Right lobe of liver (tissue), 6 donors: Measurements from ENCODE around the gene SLC29A1. TPM values are rescaled to one million over a fixed set of nuclear protein-coding genes. Genes with fewer than 3 reads are reported as not detected.
"Not testable (repeated sequence)": the region's sequence is repeated elsewhere in the genome, so short reads cannot be mapped to it uniquely, and the experiment has no call there.

ENCODE experiments used
- ATAC-seq, 4 donors: fragments of 200-7000 bp; cut with Tn5 transposase; one replicate each; pipeline ENCODE4 v1.9.1; 2020; ENCODE audit warnings: mild to moderate bottlenecking in 4 of 4, moderate library complexity in 4 of 4
- DNase-seq, 3 donors: peaks; one replicate each; pipeline ENCODE4 v3.0.0-alpha.2; 2020
- H3K27ac ChIP-seq, 3 donors: fragments of 200-600 bp; one replicate each; pipeline ENCODE4 v1.8.0; 2022
- H3K27me3 ChIP-seq, 2 donors: fragments of 200-600 bp; one replicate each; pipeline ENCODE4 v1.8.0; 2022
- H3K36me3 ChIP-seq, 4 donors: fragments of 200-600 bp; sonication (generic) in 1 of 4; one replicate each; pipeline versions ENCODE4 v1.5.1 to v1.8.0; 2017 to 2022; ENCODE audit warnings: control low read depth in 1 of 4
- H3K4me1 ChIP-seq, 4 donors: fragments of 200-600 bp; sonication (generic) in 1 of 4; one replicate each; pipeline versions ENCODE4 v1.5.1 to v1.8.0; 2017 to 2022; ENCODE audit warnings: control low read depth in 1 of 4
- H3K4me3 ChIP-seq, 3 donors: fragments of 200-600 bp; one replicate each; pipeline ENCODE4 v1.8.0; 2022
- H3K9me3 ChIP-seq, 4 donors: fragments of 200-600 bp; sonication (generic) in 1 of 4; one replicate each; pipeline versions ENCODE4 v1.5.1 to v1.8.0; 2017 to 2022; ENCODE audit warnings: control low read depth in 1 of 4
- POLR2A ChIP-seq: fragments of 450-650 bp; IDR thresholded peaks from one replicate; pipeline ENCODE4 v1.6.1; 2017; ENCODE audit warnings: antibody characterized with exemption, mild to moderate bottlenecking
- WGBS: methylation state at CpG from one replicate; pipeline ENCODE4 v1.1.6; 2018; ENCODE audit warnings: low coverage, low lambda C conversion rate; ENCODE audit not compliant: insufficient coverage; ENCODE audit errors: missing lambda C conversion rate; 5-methylcytosine and 5-hydroxymethylcytosine counted together
- intact Hi-C, 2 donors: fragments of 100-400 bp; cut with DNase I; formaldehyde crosslinking; loops; one replicate each; pipeline versions ENCODE4 v1.11.2 to v1.14.1; 2022
- total RNA-seq, 6 experiments: library from RNA; depleted of rRNA in 2 of 6; stranded (reverse); fragments of >200 nt in 2 of 6; fragmentation: NEBNext Ultra II Directional in 3 of 6; extraction: Animal tissue kit (Norgen Biotek cat#: 25700) in 3 of 6; gene quantifications; one replicate each; pipeline versions ENCODE4 v1.1.0 to v1.2.4, GENCODE V29; 2016 to 2023
- TF ChIP-seq, protein P1 (sequence below), 4 donors: fragments of 200-600 bp in 3 of 4; fragments of 450-650 bp in 1 of 4; IDR thresholded peaks; one replicate each; pipeline versions ENCODE4 v1.5.1 to v1.8.0; 2016 to 2022; ENCODE audit warnings: antibody characterized with exemption in 4 of 4, mild to moderate bottlenecking in 2 of 4
- donor health status: DM: no; HTN: yes; CAD: no.
- donor health status: DM: no; HTN: no; CAD: no.
- donor health status: DM: no; HTN: no; CAD: no.
- donor health status: DM: no; HTN: yes; CAD: no.
- donor health status: DM: no; HTN: yes; CAD: no.

SLC29A1 gene
- total RNA-seq, 6 experiments from 2014 or later: 27.4 to 51.3 (median 31.4) TPM

DNA sequence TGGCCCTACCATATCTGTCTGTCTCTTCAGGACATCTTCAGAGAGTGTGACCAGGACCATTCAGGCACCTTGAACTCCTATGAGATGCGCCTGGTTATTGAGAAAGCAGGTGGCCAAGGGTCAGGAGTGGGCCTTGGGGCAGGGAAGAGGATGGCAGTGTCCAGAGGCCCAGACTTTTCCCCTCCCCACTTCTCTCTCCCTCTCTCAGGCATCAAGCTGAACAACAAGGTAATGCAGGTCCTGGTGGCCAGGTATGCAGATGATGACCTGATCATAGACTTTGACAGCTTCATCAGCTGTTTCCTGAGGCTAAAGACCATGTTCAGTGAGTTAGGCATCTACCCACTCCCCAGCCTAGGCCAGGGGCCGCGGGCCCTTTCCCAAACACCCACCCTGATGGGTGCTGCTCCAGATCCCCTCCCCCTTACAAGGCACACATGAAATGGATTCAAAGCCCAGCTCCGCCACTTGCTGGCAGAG, 40.4 kb upstream of the SLC29A1 start:
- Histone ChIP-seq H3K36me3 (no peaks in the 10 kb centered on the region), H3K27me3 (no peaks in the 10 kb centered on the region), H3K4me3 (no peak overlapping the region), H3K27ac (no peak overlapping the region), H3K4me1 (no peaks in the 10 kb centered on the region), H3K9me3 (no peaks in the 10 kb centered on the region)
- TF ChIP-seq, protein P1, sequence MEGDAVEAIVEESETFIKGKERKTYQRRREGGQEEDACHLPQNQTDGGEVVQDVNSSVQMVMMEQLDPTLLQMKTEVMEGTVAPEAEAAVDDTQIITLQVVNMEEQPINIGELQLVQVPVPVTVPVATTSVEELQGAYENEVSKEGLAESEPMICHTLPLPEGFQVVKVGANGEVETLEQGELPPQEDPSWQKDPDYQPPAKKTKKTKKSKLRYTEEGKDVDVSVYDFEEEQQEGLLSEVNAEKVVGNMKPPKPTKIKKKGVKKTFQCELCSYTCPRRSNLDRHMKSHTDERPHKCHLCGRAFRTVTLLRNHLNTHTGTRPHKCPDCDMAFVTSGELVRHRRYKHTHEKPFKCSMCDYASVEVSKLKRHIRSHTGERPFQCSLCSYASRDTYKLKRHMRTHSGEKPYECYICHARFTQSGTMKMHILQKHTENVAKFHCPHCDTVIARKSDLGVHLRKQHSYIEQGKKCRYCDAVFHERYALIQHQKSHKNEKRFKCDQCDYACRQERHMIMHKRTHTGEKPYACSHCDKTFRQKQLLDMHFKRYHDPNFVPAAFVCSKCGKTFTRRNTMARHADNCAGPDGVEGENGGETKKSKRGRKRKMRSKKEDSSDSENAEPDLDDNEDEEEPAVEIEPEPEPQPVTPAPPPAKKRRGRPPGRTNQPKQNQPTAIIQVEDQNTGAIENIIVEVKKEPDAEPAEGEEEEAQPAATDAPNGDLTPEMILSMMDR (IDR thresholded peaks at IDR 0.05): no peak
- no peak for TF ChIP-seq POLR2A
- intact Hi-C loops: no loop called here
- WGBS: no CpG with 5 or more reads among the region's 4 CpGs
- DNase-seq: no peak
- ATAC-seq: no peak

DNA sequence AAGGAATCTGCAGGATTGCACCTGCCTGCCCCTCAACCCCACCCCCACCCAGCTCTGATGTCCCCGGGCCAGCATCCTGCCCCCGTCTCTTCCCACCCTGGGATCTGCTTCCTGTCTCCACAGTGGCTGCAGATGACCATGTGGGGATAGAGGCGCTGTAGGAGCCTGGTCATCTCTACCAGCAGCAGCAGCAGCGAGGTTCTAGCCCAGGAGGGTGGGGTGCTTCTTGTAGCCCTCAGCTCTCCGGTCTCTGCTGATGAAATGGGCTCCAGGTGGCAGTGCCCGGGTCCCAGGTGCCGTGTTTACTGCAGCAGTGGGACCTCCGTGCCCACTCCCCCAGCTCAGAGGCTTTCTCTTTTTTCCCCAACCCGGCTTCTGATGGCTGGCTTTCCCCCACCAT, 39.6 kb upstream of the SLC29A1 start:
- Histone ChIP-seq H3K36me3 (no peaks in the 10 kb centered on the region), H3K27ac (no peak overlapping the region), H3K9me3 (no peaks in the 10 kb centered on the region), H3K27me3 (no peaks in the 10 kb centered on the region), H3K4me3 (no peak overlapping the region), H3K4me1 (no peaks in the 10 kb centered on the region)
- intact Hi-C loops: no loop called here
- ATAC-seq (no peak), DNase-seq (no peak)
- WGBS: 40% methylated on average over 1 of the region's 9 CpGs
- no peak for TF ChIP-seq POLR2A
- TF ChIP-seq, protein P1 (IDR thresholded peaks at IDR 0.05): no peak

DNA sequence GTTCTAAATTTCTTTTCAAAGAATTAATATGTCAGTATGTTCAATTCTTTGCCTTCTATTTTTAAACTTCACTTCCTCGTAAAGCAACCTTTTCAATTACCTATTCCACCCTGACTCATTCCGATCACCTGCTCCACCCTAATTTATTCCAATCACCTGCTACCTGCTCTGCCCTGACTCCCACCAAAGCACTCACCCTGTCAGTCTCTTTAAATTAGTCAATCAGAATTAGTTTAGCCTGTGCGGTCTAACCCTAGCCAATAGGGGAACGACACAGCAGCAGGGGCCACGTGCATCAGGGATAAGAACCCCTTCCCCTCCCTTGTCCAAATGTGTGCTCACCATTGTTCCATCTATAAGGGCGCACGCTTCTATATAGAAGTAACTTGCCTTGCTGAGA, 38.0 kb upstream of the SLC29A1 start:
- WGBS: 77% methylated on average over 7 of the region's 7 CpGs
- H3K27me3 ChIP-seq, H3K4me1 ChIP-seq, ATAC-seq, DNase-seq, H3K9me3 ChIP-seq, intact Hi-C loops, H3K27ac ChIP-seq, H3K4me3 ChIP-seq, H3K36me3 ChIP-seq: not testable (repeated sequence)

DNA sequence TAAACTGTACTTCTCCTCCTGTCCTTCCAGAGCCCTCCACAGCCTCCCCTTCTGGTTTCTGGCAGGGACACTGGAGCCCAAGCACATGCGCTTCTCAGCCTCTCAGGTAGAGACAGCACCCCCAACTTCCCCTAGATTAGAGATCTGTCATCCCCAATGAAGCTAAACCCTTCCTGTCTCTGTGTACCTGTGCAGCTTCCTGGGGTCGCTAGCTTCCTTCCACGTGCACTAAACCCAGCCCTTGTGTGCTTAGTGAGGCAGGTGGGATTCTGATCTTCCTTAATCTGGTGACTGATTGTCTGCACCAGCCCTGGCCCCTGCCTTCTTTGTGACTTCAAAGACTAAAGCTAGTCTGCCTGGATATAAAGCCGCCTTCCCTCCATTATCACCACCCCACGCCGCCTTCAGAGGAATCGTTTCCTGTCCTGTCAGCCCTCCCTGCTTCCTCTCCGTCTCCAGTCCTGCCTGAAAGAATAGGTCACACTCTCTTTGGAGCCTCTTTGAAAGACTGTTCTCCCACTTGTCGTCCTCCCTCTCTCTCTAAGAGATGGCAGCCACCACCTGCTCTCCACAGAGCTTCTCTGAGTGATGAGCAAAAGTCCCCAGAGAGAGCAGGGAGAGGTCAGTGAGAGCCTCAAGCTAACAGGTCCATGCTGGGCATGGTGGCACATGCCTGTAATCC, 37.3 kb upstream of the SLC29A1 start:
- Histone ChIP-seq H3K36me3 (no peaks in the 10 kb centered on the region), H3K27me3 (no peaks in the 10 kb centered on the region), H3K4me1 (no peaks in the 10 kb centered on the region), H3K4me3 (no peak overlapping the region), H3K27ac (peak overlapping the region in 1 of 3 donors; percentile 10), H3K9me3 (no peaks in the 10 kb centered on the region)
- ATAC-seq (peak in 3 of 4 donors; percentile 13 to 32 (median 26)), DNase-seq (no peak)
- 38% methylated on average over 6 of the region's 9 CpGs for WGBS
- TF ChIP-seq, protein P1 (IDR thresholded peaks at IDR 0.05): no peak
- no peak for TF ChIP-seq POLR2A
- intact Hi-C loops: no loop called here

DNA sequence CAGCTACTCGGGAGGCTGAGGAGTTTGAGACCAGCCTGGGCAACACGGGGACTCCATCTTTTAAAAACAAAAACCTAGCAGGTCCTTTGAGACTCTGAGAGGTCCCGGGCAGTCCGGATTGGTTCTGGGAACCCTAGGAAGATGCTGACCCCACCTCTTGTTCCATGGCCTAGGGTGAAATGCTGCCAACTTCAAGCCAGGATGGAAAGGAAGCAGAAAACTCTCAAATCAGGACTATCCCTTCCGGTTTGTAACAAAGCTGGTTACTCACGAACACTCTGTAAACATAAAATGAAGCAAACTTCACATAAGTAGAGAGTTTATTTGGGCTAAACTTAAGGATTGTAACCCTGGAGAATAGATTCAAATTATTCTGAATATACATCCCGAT, 36.8 kb upstream of the SLC29A1 start:
- Histone ChIP-seq H3K9me3 (no peaks in the 10 kb centered on the region), H3K4me3 (no peak overlapping the region), H3K36me3 (no peaks in the 10 kb centered on the region), H3K4me1 (no peaks in the 10 kb centered on the region), H3K27me3 (no peaks in the 10 kb centered on the region), H3K27ac (no peak overlapping the region)
- ATAC-seq (peak in 3 of 4 donors; percentile 32 to 48 (median 38)), DNase-seq (no peak)
- intact Hi-C loops: no loop called here
- TF ChIP-seq, protein P1 (IDR thresholded peaks at IDR 0.05): no peak
- TF ChIP-seq POLR2A: no peak
- 73% methylated on average over 6 of the region's 7 CpGs for WGBS
